H9 (cell line): ENCODE measurements around the gene FBXO28. TPM values are rescaled to one million over a fixed set of nuclear protein-coding genes. Genes with fewer than 3 reads are reported as not detected.

Experiments
- DNase-seq: peaks from one replicate; pipeline ENCODE4 v3.0.0-alpha.2; 2017
- H2AFZ ChIP-seq: one replicate; pipeline ENCODE4 v1.6.1; 2013; ENCODE audit warnings: mild to moderate bottlenecking, low read length, control low read depth, moderate library complexity
- H2AK5ac ChIP-seq: 2 replicates; pipeline ENCODE4 v1.6.1; 2013; ENCODE audit warnings: low read length, control low read depth, mixed read lengths; ENCODE audit not compliant: insufficient read length
- H2BK120ac ChIP-seq: one replicate; pipeline ENCODE4 v1.6.1; 2013; ENCODE audit warnings: low read depth, mild to moderate bottlenecking, low read length, control low read depth, inconsistent platforms; ENCODE audit not compliant: poor library complexity, severe bottlenecking
- H2BK12ac ChIP-seq: 2 replicates; pipeline ENCODE4 v1.6.1; 2013; ENCODE audit warnings: low read length, control low read depth, mixed read lengths, low read depth; ENCODE audit not compliant: insufficient read length
- H2BK15ac ChIP-seq: 2 replicates; pipeline ENCODE4 v1.6.1; 2013; ENCODE audit warnings: low read depth, low read length, control low read depth
- H2BK20ac ChIP-seq: one replicate; pipeline ENCODE4 v1.6.1; 2013; ENCODE audit warnings: low read depth, mild to moderate bottlenecking, low read length, control low read depth, inconsistent platforms; ENCODE audit not compliant: poor library complexity, severe bottlenecking
- H2BK5ac ChIP-seq: 2 replicates; pipeline ENCODE4 v1.6.1; 2013; ENCODE audit warnings: low read length, control low read depth, mixed read lengths; ENCODE audit not compliant: insufficient read length
- H3K14ac ChIP-seq: 2 replicates; pipeline ENCODE4 v1.6.1; 2013; ENCODE audit warnings: low read length, control low read depth; ENCODE audit not compliant: insufficient read depth
- H3K18ac ChIP-seq: 2 replicates; pipeline ENCODE4 v1.6.1; 2013; ENCODE audit warnings: low read depth, mild to moderate bottlenecking, mixed read lengths, low read length, control low read depth; ENCODE audit not compliant: insufficient read length
- H3K23ac ChIP-seq: 2 replicates; pipeline ENCODE4 v1.6.1; 2013; ENCODE audit warnings: low read length, control low read depth, mixed read lengths, low read depth; ENCODE audit not compliant: insufficient read length
- H3K23me2 ChIP-seq: 2 replicates; pipeline ENCODE4 v1.6.1; 2013; ENCODE audit warnings: low read depth, mild to moderate bottlenecking, mixed read lengths, low read length, control low read depth; ENCODE audit not compliant: insufficient read length, poor library complexity, severe bottlenecking
- H3K27ac ChIP-seq: 2 replicates; pipeline ENCODE4 v1.5.1; 2013; ENCODE audit warnings: low read length, control low read depth, mixed read lengths, low read depth; ENCODE audit not compliant: insufficient read length
- H3K27me3 ChIP-seq: 2 replicates; pipeline ENCODE4 v1.6.1; 2013; ENCODE audit warnings: low read length, control low read depth, inconsistent platforms; ENCODE audit not compliant: insufficient read depth
- H3K4ac ChIP-seq: 2 replicates; pipeline ENCODE4 v1.6.1; 2013; ENCODE audit warnings: low read depth, mild to moderate bottlenecking, control low read depth, inconsistent platforms, low read length, moderate library complexity
- H3K4me1 ChIP-seq: 2 replicates; pipeline ENCODE4 v1.6.1; 2013; ENCODE audit warnings: low read length, control low read depth, inconsistent platforms; ENCODE audit not compliant: insufficient read depth
- H3K4me2 ChIP-seq: 2 replicates; pipeline ENCODE4 v1.6.1; 2013; ENCODE audit warnings: low read length, control low read depth, mixed read lengths; ENCODE audit not compliant: insufficient read length, insufficient read depth
- H3K56ac ChIP-seq: 2 replicates; pipeline ENCODE4 v1.6.1; 2013; ENCODE audit warnings: low read depth, mild to moderate bottlenecking, mixed read lengths, low read length, control low read depth; ENCODE audit not compliant: insufficient read length
- H3K79me1 ChIP-seq: 2 replicates; pipeline ENCODE4 v1.6.1; 2013; ENCODE audit warnings: low read depth, mild to moderate bottlenecking, moderate library complexity, low read length, control low read depth, inconsistent platforms; ENCODE audit not compliant: insufficient read depth, poor library complexity, severe bottlenecking
- H3K79me2 ChIP-seq: 2 replicates; pipeline ENCODE4 v1.6.1; 2013; ENCODE audit warnings: low read length, control low read depth, inconsistent platforms; ENCODE audit not compliant: insufficient read depth
- H3K9ac ChIP-seq: 2 replicates; pipeline ENCODE4 v1.6.1; 2013; ENCODE audit warnings: low read length, control low read depth, mixed read lengths; ENCODE audit not compliant: insufficient read length; ENCODE audit errors: extremely low read depth
- H3K9me3 ChIP-seq: one replicate; pipeline ENCODE4 v1.6.1; 2013; ENCODE audit warnings: low read depth, low read length, inconsistent platforms; ENCODE audit not compliant: control insufficient read depth
- H3T11ph ChIP-seq: one replicate; pipeline ENCODE4 v1.6.1; 2013; ENCODE audit warnings: mild to moderate bottlenecking, low read length, control low read depth, inconsistent platforms
- H4K20me1 ChIP-seq: one replicate; pipeline ENCODE4 v1.6.1; 2013; ENCODE audit not compliant: control insufficient read depth, insufficient read length, insufficient read depth
- H4K5ac ChIP-seq: 2 replicates; pipeline ENCODE4 v1.6.1; 2013; ENCODE audit warnings: low read depth, mild to moderate bottlenecking, mixed read lengths, low read length, control low read depth; ENCODE audit not compliant: insufficient read length
- H4K8ac ChIP-seq: replicated peaks from 2 replicates; pipeline ENCODE4 v1.6.1; 2013; ENCODE audit warnings: low read length, control low read depth, mixed read lengths, low read depth; ENCODE audit not compliant: insufficient read length
- H4K91ac ChIP-seq: 2 replicates; pipeline ENCODE4 v1.6.1; 2013; ENCODE audit warnings: low read depth, mild to moderate bottlenecking, moderate library complexity, mixed read lengths, low read length, control low read depth; ENCODE audit not compliant: insufficient read length
- H3K27ac Mint-ChIP-seq, 3 experiments: 2 replicates in 2 of 3; 3 replicates in 1 of 3; pipeline ENCODE4 v1.8.0; 2020 to 2021; ENCODE audit warnings: mixed read lengths in 3 of 3, mild to moderate bottlenecking in 1 of 3, moderate library complexity in 1 of 3
- H3K27me3 Mint-ChIP-seq: 2 replicates; pipeline ENCODE4 v1.8.0; 2021; ENCODE audit warnings: low read depth, mild to moderate bottlenecking, moderate library complexity, mixed read lengths
- H3K36me3 Mint-ChIP-seq, 3 experiments: 2 replicates in 2 of 3; 3 replicates in 1 of 3; pipeline ENCODE4 v1.8.0; 2020 to 2021; ENCODE audit warnings: low read depth in 3 of 3, mixed read lengths in 3 of 3; ENCODE audit not compliant: insufficient read depth in 1 of 3
- H3K4me1 Mint-ChIP-seq, 2 experiments: 2 replicates each; pipeline ENCODE4 v1.8.0; 2020; ENCODE audit warnings: mixed read lengths in 2 of 2
- H3K4me3 Mint-ChIP-seq, 2 experiments: 2 replicates in 1 of 2; 3 replicates in 1 of 2; pipeline ENCODE4 v1.8.0; 2020 to 2021; ENCODE audit warnings: mild to moderate bottlenecking in 2 of 2, mixed read lengths in 2 of 2, moderate library complexity in 1 of 2
- H3K9me3 Mint-ChIP-seq, 2 experiments: 2 replicates in 1 of 2; 3 replicates in 1 of 2; pipeline ENCODE4 v1.8.0; 2020; ENCODE audit warnings: mild to moderate bottlenecking in 2 of 2, mixed read lengths in 2 of 2, moderate library complexity in 1 of 2
- WGBS: extraction: QIAGEN DNeasy Blood & Tissue Kit; methylation state at CpG from one replicate; pipeline ENCODE4 v1.1.7; 2013; ENCODE audit warnings: missing lambda C conversion rate, low lambda C conversion rate, mixed read lengths; ENCODE audit not compliant: insufficient read length; ENCODE audit errors: extremely low coverage; 5-methylcytosine and 5-hydroxymethylcytosine counted together
- total RNA-seq: library from RNA; stranded (reverse); gene quantifications from 2 replicates; pipeline ENCODE4 v1.2.1, GENCODE V29; 2021
- TF ChIP-seq, protein P1 (sequence below): fragments of 200-600 bp; sonication (generic); conservative IDR thresholded peaks from 3 replicates; pipeline ENCODE4 v1.8.0; 2021; ENCODE audit warnings: antibody characterized with exemption, mild to moderate bottlenecking

Gene FBXO28
- total RNA-seq, 1 experiment from 2014 or later = 55.0 TPM

DNA sequence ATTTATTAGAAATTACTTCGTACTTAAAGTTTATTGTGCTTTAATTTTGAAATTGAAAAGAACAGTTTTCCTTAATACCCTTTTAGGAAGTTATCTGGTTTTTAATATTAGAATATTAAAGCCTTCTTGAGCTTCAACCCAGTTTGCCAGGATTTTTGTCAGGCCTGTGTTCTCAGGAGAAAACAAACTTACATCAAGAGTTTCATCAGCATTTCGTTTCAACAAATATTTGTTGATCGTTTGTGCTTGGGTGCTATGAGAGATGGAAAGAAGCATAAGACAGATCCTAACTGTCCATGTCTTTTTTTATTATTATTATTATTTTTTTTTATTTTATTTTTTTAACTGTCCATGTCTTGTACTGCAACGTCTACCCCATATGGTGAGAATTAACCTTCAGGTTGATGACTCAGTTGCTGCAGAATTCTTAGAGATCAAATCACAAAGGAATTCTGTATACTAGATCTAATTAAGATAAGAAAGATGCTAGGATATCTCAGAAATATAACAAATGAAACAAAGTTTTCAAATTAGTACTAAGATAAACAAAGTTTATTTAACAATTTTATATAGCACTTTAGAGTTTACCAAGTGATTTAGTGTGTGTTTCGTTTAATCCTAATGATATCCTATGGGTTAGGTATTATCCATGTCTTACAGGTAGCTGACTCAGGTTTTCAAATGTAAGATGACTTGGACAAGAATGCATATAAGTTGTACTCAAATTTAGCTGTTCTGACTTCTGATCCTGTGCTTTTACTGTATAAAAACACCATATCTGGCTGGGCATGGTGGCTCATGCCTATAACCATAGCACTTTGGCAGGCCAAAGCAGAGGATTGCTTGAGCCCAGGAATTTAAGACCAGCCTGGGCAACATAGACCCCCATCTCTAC lies 14.3 kb downstream of the FBXO28 start:
- no CpG with 5 or more reads among the region's 5 CpGs for WGBS
- Histone ChIP-seq H3K23me2 (no peaks in the 10 kb centered on the region), H3K23ac (no peak overlapping the region), H3K9me3 (no peaks in the 10 kb centered on the region), H3K9ac (no peak overlapping the region), H3K14ac (no peak overlapping the region), H2BK20ac (no peak overlapping the region), H2BK15ac (no peak overlapping the region), H3K4ac (no peak overlapping the region), H3T11ph (no peak overlapping the region), H3K79me1 (peaks cover 14% of the 10 kb centered on the region), H3K4me1 (no peaks in the 10 kb centered on the region), H4K5ac (no peak overlapping the region), H3K4me2 (no peak overlapping the region), H3K56ac (no peak overlapping the region), H2BK12ac (no peak overlapping the region), H3K79me2 (peaks cover 7% of the 10 kb centered on the region; the same call in 1 of the 2 replicates), H2BK120ac (no peak overlapping the region), H2AFZ (no peak overlapping the region), H3K27me3 (no peaks in the 10 kb centered on the region), H4K91ac (no peak overlapping the region), H4K8ac (no peak overlapping the region), H4K20me1 (no peaks in the 10 kb centered on the region), H2AK5ac (no peak overlapping the region), H3K18ac (no peak overlapping the region), H3K27ac (no peak overlapping the region), H2BK5ac (no peak overlapping the region)
- H3K36me3 Mint-ChIP-seq = peaks cover 28 to 45% (median 39%) of the 10 kb centered on the region in 3 experiments; a peak in 6 of 7 replicates
- H3K9me3 Mint-ChIP-seq = no peaks in the 10 kb centered on the region; a peak in 1 of 5 replicates
- H3K4me3 Mint-ChIP-seq = no peak overlapping the region
- TF ChIP-seq, protein P1, sequence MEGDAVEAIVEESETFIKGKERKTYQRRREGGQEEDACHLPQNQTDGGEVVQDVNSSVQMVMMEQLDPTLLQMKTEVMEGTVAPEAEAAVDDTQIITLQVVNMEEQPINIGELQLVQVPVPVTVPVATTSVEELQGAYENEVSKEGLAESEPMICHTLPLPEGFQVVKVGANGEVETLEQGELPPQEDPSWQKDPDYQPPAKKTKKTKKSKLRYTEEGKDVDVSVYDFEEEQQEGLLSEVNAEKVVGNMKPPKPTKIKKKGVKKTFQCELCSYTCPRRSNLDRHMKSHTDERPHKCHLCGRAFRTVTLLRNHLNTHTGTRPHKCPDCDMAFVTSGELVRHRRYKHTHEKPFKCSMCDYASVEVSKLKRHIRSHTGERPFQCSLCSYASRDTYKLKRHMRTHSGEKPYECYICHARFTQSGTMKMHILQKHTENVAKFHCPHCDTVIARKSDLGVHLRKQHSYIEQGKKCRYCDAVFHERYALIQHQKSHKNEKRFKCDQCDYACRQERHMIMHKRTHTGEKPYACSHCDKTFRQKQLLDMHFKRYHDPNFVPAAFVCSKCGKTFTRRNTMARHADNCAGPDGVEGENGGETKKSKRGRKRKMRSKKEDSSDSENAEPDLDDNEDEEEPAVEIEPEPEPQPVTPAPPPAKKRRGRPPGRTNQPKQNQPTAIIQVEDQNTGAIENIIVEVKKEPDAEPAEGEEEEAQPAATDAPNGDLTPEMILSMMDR = no peak
- DNase-seq = no peak
- peaks cover 3 to 7% of the 10 kb centered on the region in 2 experiments; a peak in 3 of 4 replicates for H3K4me1 Mint-ChIP-seq
- H3K27ac Mint-ChIP-seq = no peak overlapping the region
- H3K27me3 Mint-ChIP-seq = no peaks in the 10 kb centered on the region
